HEK293 (cell line): Measurements from ENCODE around the gene INPP4B.

ENCODE experiments used
- CTCF ChIP-seq: fragments of 450-650 bp; formaldehyde crosslinking; IDR thresholded peaks from 2 replicates; pipeline ENCODE4 v1.5.1; 2016; ENCODE audit warnings: missing biosample characterization, missing genetic modification characterization
- HOXA7 ChIP-seq: sonication (generic); formaldehyde crosslinking; IDR thresholded peaks from 2 replicates; pipeline ENCODE4 v1.8.1; 2022; ENCODE audit warnings: missing genetic modification reagents, borderline replicate concordance
- MEIS1 ChIP-seq: sonication (generic); formaldehyde crosslinking; IDR thresholded peaks from 2 replicates; pipeline ENCODE4 v1.8.1; 2022; ENCODE audit warnings: missing genetic modification reagents, mild to moderate bottlenecking, borderline replicate concordance
- MYNN ChIP-seq: fragments of 450-650 bp; formaldehyde crosslinking; IDR thresholded peaks from 2 replicates; pipeline ENCODE4 v1.5.1; 2016; ENCODE audit warnings: missing biosample characterization, missing genetic modification characterization, borderline replicate concordance
- ZFP41 ChIP-seq: fragments of 450-650 bp; formaldehyde crosslinking; IDR thresholded peaks from 2 replicates; pipeline ENCODE4 v1.5.1; 2016; ENCODE audit warnings: missing biosample characterization, missing genetic modification characterization, borderline replicate concordance
- ZNF157 ChIP-seq: fragments of 450-650 bp; formaldehyde crosslinking; IDR thresholded peaks from 2 replicates; pipeline ENCODE4 v1.5.1; 2016; ENCODE audit warnings: missing biosample characterization, missing genetic modification characterization
- ZNF394 ChIP-seq: fragments of 450-650 bp; formaldehyde crosslinking; IDR thresholded peaks from 2 replicates; pipeline ENCODE4 v1.5.1; 2016; ENCODE audit warnings: missing biosample characterization, missing genetic modification characterization, mild to moderate bottlenecking, moderate library complexity, borderline replicate concordance
- ZNF488 ChIP-seq: fragments of 450-650 bp; formaldehyde crosslinking; IDR thresholded peaks from 2 replicates; pipeline ENCODE4 v1.5.1; 2016; ENCODE audit warnings: missing biosample characterization, missing genetic modification characterization
- ZNF600 ChIP-seq: fragments of 450-650 bp; formaldehyde crosslinking; IDR thresholded peaks from 2 replicates; pipeline ENCODE4 v1.5.1; 2016; ENCODE audit warnings: missing biosample characterization, missing genetic modification characterization
- ZNF792 ChIP-seq: fragments of 450-650 bp; formaldehyde crosslinking; IDR thresholded peaks from 2 replicates; pipeline ENCODE4 v1.5.1; 2016; ENCODE audit warnings: missing biosample characterization, missing genetic modification characterization

GRCh38 chr4:142307857-142308256, 538.2 kb downstream of the INPP4B start:
- TF ChIP-seq CTCF (no peak), HOXA7 (CRISPR knock-in tag) (no peak), ZNF488 (no peak), ZNF600 (no peak), ZNF792 (no peak), ZNF157 (tag by site-specific recombination) (no peak), MEIS1 (CRISPR knock-in tag) (no peak), MYNN (tag by site-specific recombination) (no peak), ZNF394 (tag by site-specific recombination) (no peak), ZFP41 (tag by site-specific recombination) (no peak)
